Retinal pigment epithelial cell (primary cell): ENCODE data around the gene SSTR5.

Experiments used
- DNase-seq: peaks from one replicate; pipeline ENCODE4 v3.0.0-alpha.2; 2010; ENCODE audit warnings: low read depth
- H3K4me3 ChIP-seq: 2 replicates; pipeline ENCODE4 v1.5.1; 2011; ENCODE audit warnings: mild to moderate bottlenecking, low read length, control low read depth, moderate library complexity
- TF ChIP-seq, protein P1 (sequence below): conservative IDR thresholded peaks from 2 replicates; pipeline ENCODE4 v1.5.1; 2011; ENCODE audit warnings: low read depth, low read length, control low read depth, inconsistent platforms

The SSTR5 gene

DNA sequence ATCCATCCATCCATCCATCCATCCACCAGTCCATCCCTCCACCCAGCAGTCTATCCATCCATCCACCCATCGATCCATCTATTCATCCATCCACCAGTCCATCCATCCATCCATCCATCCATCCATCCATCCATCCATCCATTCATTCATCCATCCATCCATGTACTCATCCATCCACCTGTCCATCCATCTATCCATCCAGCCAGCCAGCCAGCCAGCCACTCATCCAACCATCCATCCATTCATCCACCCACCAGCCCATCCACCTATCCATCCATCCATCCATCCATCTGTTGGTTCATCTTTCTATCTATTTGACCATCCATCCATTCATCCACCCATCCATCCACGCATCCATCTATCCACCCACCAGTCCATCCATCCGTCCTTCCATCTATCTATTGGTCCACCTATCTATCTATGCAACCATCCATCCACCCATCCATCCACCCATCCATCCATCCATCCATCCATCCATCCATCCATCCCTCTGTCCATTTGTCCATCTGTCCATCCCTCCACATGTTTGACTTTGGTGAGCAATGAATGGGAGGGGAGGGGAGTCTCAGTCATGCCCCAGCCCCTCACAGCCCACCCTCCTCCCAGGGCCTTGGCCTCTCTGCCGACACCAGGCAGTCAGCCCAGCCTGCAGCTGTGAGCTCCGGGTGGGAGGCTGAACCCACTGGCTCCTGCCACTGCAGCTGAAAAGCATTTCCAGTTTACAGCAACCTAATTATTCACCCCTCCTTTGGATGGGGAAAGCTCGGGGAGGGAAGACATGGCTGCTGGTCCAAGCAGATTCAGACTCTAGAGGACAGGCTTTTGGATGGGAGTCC is 38.1 kb upstream of the SSTR5 start:
- no peak for DNase-seq
- TF ChIP-seq, protein P1, sequence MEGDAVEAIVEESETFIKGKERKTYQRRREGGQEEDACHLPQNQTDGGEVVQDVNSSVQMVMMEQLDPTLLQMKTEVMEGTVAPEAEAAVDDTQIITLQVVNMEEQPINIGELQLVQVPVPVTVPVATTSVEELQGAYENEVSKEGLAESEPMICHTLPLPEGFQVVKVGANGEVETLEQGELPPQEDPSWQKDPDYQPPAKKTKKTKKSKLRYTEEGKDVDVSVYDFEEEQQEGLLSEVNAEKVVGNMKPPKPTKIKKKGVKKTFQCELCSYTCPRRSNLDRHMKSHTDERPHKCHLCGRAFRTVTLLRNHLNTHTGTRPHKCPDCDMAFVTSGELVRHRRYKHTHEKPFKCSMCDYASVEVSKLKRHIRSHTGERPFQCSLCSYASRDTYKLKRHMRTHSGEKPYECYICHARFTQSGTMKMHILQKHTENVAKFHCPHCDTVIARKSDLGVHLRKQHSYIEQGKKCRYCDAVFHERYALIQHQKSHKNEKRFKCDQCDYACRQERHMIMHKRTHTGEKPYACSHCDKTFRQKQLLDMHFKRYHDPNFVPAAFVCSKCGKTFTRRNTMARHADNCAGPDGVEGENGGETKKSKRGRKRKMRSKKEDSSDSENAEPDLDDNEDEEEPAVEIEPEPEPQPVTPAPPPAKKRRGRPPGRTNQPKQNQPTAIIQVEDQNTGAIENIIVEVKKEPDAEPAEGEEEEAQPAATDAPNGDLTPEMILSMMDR, result no peak
- H3K4me3 ChIP-seq, result no peak overlapping the region

DNA sequence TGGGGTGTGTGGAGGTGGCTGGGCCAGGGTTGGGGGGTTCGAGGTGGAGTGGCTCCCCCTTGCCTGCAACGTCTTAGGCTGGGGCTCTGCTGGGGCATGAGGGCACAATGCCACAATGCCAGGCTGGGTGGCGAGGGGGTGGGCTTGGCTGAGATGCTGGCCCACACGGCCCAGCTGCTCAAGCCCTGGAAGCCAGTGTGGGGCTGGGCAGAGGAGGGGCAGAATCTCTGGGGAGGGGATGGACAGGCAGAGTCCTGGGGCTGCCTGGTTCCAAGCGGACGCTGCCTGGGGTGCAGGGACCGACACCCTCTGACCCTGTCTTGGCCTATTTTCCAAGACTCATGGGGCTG is 37.5 kb upstream of the SSTR5 start:
- DNase-seq, result no peak
- no peak overlapping the region for H3K4me3 ChIP-seq
- TF ChIP-seq, protein P1, result no peak

DNA sequence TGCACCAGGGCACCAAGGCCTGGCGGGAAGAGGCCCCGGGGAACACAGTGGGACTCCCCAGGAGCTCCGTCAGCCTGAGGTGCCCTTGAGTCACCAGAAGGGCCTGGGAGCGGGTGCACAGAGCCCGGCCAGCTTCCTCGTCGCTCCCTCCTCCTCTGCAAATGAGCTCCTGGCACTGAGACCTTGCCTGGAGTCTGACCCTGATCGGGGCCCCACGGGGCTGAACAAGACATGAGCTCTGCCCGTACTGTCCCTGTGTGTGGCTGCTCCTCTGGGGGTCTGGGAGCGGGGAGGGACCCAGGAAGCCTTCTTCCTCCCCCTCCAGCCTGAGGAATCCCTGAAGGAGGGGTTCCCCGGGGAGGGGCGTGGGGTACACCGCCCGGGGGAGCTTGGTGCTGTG is 36.4 kb upstream of the SSTR5 start:
- DNase-seq, result peak; percentile 30
- TF ChIP-seq, protein P1, result no peak
- H3K4me3 ChIP-seq, result no peak overlapping the region

DNA sequence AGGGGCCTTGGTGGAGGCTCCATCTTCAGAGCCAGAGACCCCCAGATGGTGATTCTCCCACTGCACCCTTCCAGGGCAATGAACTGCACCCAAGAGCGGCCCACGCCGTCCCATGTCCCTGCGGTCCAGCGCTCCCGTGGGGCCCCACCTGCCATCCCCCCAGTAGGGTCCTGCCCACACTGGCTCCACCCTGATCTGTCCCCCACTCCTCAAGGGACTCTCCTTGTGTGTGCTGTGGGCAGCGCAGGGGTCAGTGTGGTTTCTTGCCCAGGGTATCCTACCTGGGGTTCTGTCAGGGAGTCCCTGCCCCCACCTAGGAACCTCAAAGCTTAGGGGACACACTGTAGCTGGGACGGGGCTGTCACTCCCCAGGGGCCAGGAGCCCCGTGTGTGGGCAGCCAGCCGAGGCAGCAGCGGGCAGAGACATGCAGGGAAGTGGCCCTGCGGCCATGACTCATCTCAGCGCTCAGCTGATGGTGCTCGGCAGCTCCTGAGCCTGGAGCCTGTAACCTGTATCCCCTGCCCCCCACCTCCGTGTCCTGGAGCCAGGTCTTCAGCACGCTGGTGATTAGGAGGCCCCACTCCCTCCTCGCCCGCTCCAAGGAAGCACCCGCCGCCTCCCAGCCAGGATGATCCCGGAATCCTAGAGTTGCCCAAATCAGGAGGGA is 35.7 kb upstream of the SSTR5 start:
- DNase-seq, result peak; percentile 73
- no peak overlapping the region for H3K4me3 ChIP-seq
- TF ChIP-seq, protein P1, result no peak

DNA sequence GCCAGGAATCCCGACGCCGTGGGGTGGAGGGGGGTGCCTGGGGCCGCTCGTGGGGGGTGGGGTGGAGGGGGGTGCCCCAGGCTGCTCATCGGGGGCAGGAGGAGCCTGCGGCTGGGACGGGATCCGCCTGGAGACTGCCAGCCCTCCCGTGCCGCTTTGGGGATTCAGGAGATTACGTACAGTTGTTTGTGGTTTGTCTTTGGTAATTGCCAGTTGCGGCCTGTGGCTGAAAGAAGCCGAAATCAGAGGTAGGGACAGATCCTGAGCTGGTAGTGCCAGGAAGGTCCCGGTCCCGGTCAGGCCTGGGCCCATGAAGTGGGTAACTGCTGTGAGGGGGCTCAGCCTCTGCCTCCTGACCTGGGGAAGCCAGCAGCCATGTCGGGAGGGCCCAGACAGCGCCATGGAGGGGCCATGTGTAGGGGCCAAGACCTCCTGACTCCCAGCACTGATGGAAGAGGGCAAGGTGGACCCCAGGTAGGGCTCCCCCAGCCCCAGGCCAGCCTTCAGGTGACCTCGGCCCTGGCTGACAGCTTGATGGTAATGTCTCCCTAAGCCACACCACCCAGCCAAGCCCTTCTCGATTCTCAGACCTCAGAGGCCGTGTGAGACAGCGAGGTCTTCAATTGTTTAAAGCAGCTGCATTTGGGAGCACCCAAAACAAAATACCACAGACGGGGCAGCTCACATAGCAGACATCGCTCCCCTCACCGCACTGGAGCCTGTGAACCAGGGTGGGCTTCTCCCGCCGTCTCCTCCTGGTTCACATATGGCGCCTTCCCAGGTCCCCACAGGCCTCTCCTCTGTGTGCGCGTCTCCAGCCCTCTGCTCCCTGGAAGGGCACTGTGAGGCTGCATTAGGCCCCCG is 34.9 kb upstream of the SSTR5 start:
- TF ChIP-seq, protein P1, result no peak
- no peak overlapping the region for H3K4me3 ChIP-seq
- no peak for DNase-seq

DNA sequence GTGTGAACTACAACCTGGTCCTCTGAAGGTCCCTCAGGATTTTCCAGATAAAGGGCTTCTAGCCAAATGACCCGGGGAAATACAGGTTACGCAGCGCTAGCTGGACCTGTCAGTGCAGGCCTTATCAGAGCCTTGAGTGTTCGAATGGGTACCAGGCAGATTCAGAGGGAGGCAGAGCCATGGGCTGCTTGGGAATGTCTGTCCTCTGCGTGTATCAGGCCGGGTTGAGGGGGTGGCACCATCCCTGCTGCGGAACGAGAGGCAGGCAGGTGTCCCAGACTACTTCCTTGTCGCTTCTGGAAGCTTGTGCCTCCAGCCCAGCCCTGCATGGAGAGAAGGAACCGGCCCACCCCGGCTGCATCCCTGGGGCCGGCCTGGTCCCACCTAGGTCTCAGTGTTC is 33.6 kb upstream of the SSTR5 start:
- H3K4me3 ChIP-seq, result no peak overlapping the region

More for the DNA sequence above, 33.6 kb upstream of the SSTR5 start:
- no peak for DNase-seq
- TF ChIP-seq, protein P1, result no peak
